Heart right ventricle (tissue), 16 donors: ENCODE measurements around the gene GNG3. TPM values are rescaled to one million over a fixed set of nuclear protein-coding genes. Genes with fewer than 3 reads are reported as not detected.

Experiments used
- ATAC-seq, 8 donors: fragments of 200-7000 bp; cut with Tn5 transposase; one replicate each; pipeline ENCODE4 v1.9.1; 2020; ENCODE audit warnings: mild to moderate bottlenecking in 8 of 8, moderate library complexity in 8 of 8, moderate number of reproducible peaks in 1 of 8
- DNase-seq, 2 donors: peaks; one replicate each; pipeline ENCODE4 v3.0.0-alpha.2; 2020
- H3K27ac ChIP-seq, 10 donors: fragments of 200-600 bp; sonication (generic) in 2 of 10; one replicate each; pipeline versions ENCODE4 v1.5.0 to v1.8.0; 2020 to 2022; ENCODE audit warnings: mild to moderate bottlenecking in 3 of 10
- H3K27me3 ChIP-seq, 7 donors: fragments of 200-600 bp; one replicate each; pipeline ENCODE4 v1.8.0; 2021 to 2022; ENCODE audit warnings: mild to moderate bottlenecking in 2 of 7
- H3K36me3 ChIP-seq, 9 donors: fragments of 200-600 bp; sonication (generic) in 1 of 9; one replicate each; pipeline versions ENCODE4 v1.5.0 to v1.8.0; 2020 to 2022; ENCODE audit warnings: mild to moderate bottlenecking in 2 of 9
- H3K4me1 ChIP-seq, 9 donors: fragments of 200-600 bp; sonication (generic) in 1 of 9; one replicate each; pipeline versions ENCODE4 v1.5.0 to v1.8.0; 2020 to 2022; ENCODE audit warnings: mild to moderate bottlenecking in 4 of 9
- H3K4me3 ChIP-seq, 10 donors: fragments of 200-600 bp; sonication (generic) in 2 of 10; one replicate each; pipeline versions ENCODE4 v1.5.0 to v1.8.0; 2020 to 2022; ENCODE audit warnings: mild to moderate bottlenecking in 7 of 10, moderate library complexity in 2 of 10
- H3K9me3 ChIP-seq, 11 donors: fragments of 200-600 bp in 10 of 11; sonication (generic) in 2 of 11; one replicate each; pipeline versions ENCODE4 v1.5.0 to v1.8.0; 2013 to 2022; ENCODE audit warnings: mild to moderate bottlenecking in 2 of 11, control low read depth in 1 of 11, moderate library complexity in 1 of 11
- CTCF ChIP-seq, 9 donors: fragments of 200-600 bp; sonication (generic) in 2 of 9; IDR thresholded peaks; one replicate each; pipeline versions ENCODE4 v1.5.0 to v1.8.0; 2021 to 2022; ENCODE audit warnings: antibody characterized with exemption in 9 of 9, mild to moderate bottlenecking in 5 of 9, moderate library complexity in 1 of 9
- WGBS, 2 donors: extraction: QIAGEN DNeasy Blood & Tissue Kit; methylation state at CpG; one replicate each; pipeline ENCODE4 v1.1.7; 2013; ENCODE audit warnings: inconsistent platforms in 1 of 2; 5-methylcytosine and 5-hydroxymethylcytosine counted together
- intact Hi-C, 10 donors: fragments of 100-400 bp; cut with DNase I; formaldehyde crosslinking; loops; one replicate each; pipeline versions ENCODE4 v1.11.1 to v1.14.2; 2022
- polyA plus RNA-seq, 2 donors: library from polyadenylated mRNA; stranded (reverse); fragments of 200-250 nt; gene quantifications; one replicate each; pipeline ENCODE4 v1.2.3, GENCODE V29; 2013
- total RNA-seq, 10 donors: library from RNA; stranded (reverse); fragmentation: NEBNext Ultra II Directional in 3 of 10; extraction: Animal tissue kit (Norgen Biotek cat#: 25700) in 3 of 10; gene quantifications; one replicate each; pipeline versions ENCODE4 v1.2.1 to v1.2.4, GENCODE V29; 2021 to 2023
- donor health status: Arrhythmogenic right ventricular cardiomyopathy.
- donor health status: ischemic (EF 13 %, LVEDD 7.1; RV severe dilation, severe dysfunction).
- donor health status: healthy with polysubstance abuse.
- donor health status: DM: no; HTN: yes; CAD: no.
- donor health status: DM: no; HTN: no; CAD: no.
- donor health status: ischemic (EF 25% LVEDD 6.9; RV normal size, moderate dysfunction).
- donor health status: ischemic (EF 25% LVEDD 5.7; RV mildly dilated, moderate dysfunction).
- donor health status: healthy.
- donor health status: DM: yes; HTN: yes; CAD: no.
- donor health status: Ischemic cardiomyopathy.
- donor health status: ischemic (EF 35%, LVEDD 5.7; RV mildly dilated, moderate dysfunction).
- donor health status: nonischemic (EF 11% LVEDD 7.7; RV severe dilation, severe dysfunction).
- donor health status: DM: yes; HTN: yes; CAD: no.
- donor health status: PGD.
- donor health status: ischemic (EF 29% LVEDD 5.4; RV normal size, mild dysfunction).
- donor health status: nonischemic (EF 23%, LVEDD 6.1; RV moderate dilation, normal function).

The GNG3 gene
- total and polyA plus RNA-seq, 12 donors: 0.16 to 0.34 (median 0.30) TPM; not detected in 7

GRCh38 chr11:62716816-62717215 lies 9.3 kb downstream of the GNG3 start:
- intact Hi-C loops: no loop called here
- Histone ChIP-seq H3K9me3 (no peaks in the 10 kb centered on the region), H3K4me3 (no peak overlapping the region), H3K27ac (no peak overlapping the region), H3K27me3 (no peaks in the 10 kb centered on the region), H3K4me1 (peaks cover 0 to 43% (median 17%) of the 10 kb centered on the region in 9 donors), H3K36me3 (peaks cover 6 to 100% (median 73%) of the 10 kb centered on the region in 9 donors)
- no peak for TF ChIP-seq CTCF (IDR thresholded peaks at IDR 0.05)
- ATAC-seq (no peak), DNase-seq (no peak)
- 92 to 94% methylated on average over 11 of the region's 11 CpGs for WGBS, 2 donors

- no peak for DNase-seq
- ATAC-seq: no peak
- 77 to 79% methylated on average over 2 of the region's 2 CpGs for WGBS, 2 donors
- intact Hi-C loops: no loop called here
- Histone ChIP-seq H3K4me3 (no peak overlapping the region), H3K27ac (no peak overlapping the region), H3K9me3 (no peaks in the 10 kb centered on the region), H3K36me3 (peaks cover 9 to 100% (median 97%) of the 10 kb centered on the region in 9 donors), H3K4me1 (peaks cover 0 to 43% (median 17%) of the 10 kb centered on the region in 9 donors), H3K27me3 (no peaks in the 10 kb centered on the region)
- TF ChIP-seq CTCF (IDR thresholded peaks at IDR 0.05): no peak
These were observed 12.0 kb downstream of the GNG3 start for GRCh38 chr11:62719302-62719978.

GRCh38 chr11:62721994-62722393 lies 14.5 kb downstream of the GNG3 start:
- WGBS, 2 donors: 48 to 61% methylated on average over 7 of the region's 7 CpGs
- ATAC-seq: no peak
- no peak for DNase-seq
- H3K36me3 ChIP-seq: peaks cover 9 to 80% (median 73%) of the 10 kb centered on the region in 9 donors
- no peak overlapping the region for H3K27ac ChIP-seq
- H3K27me3 ChIP-seq: no peaks in the 10 kb centered on the region
- no peaks in the 10 kb centered on the region for H3K9me3 ChIP-seq
- intact Hi-C loops: no loop called here
- no peak overlapping the region for H3K4me3 ChIP-seq
- TF ChIP-seq CTCF (IDR thresholded peaks at IDR 0.05): peak in 1 of 9 donors; percentile 10
- peaks cover 3 to 58% (median 30%) of the 10 kb centered on the region in 9 donors for H3K4me1 ChIP-seq

DNA sequence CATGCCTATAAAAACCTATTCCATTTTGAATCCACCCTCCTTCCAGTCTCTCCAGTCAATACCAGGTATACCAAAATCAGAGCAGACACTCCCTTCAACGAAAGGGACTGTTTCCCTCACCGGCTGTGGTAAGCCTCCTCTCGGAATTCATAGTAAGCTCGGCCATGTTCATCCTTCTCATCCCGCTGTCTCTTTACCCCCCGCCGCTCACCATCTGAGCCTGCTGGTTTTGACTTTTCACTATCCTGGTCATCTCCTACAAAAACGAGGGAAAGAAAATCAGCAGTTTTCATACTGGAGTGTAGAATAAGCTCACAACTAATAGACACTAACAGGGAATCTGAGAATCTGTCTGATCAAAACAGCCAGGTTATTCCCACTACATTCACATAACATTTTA lies 16.7 kb downstream of the GNG3 start:
- H3K36me3 ChIP-seq: peaks cover 5 to 58% (median 51%) of the 10 kb centered on the region in 9 donors
- ATAC-seq (no peak), DNase-seq (no peak)
- H3K4me1 ChIP-seq: peaks cover 3 to 53% (median 30%) of the 10 kb centered on the region in 9 donors
- TF ChIP-seq CTCF (IDR thresholded peaks at IDR 0.05): no peak
- no peaks in the 10 kb centered on the region for H3K9me3 ChIP-seq
- H3K27ac ChIP-seq: peak overlapping the region in 2 of 10 donors; percentile 93 to 99
- H3K27me3 ChIP-seq: no peaks in the 10 kb centered on the region
- intact Hi-C loops: no loop called here
- H3K4me3 ChIP-seq: peak overlapping the region in 7 of 10 donors; percentile 67 to 98 (median 92)
- WGBS, 2 donors: 38 to 40% methylated on average over 8 of the region's 8 CpGs
